Astrocyte of the spinal cord (primary cell): ENCODE data around the gene GPR34.

ENCODE experiments used
- DNase-seq: peaks from one replicate; pipeline ENCODE4 v3.0.0; 2011; ENCODE audit warnings: low read depth, low spot score
- H3K4me3 ChIP-seq: 2 replicates; pipeline ENCODE4 v1.5.1; 2011; ENCODE audit warnings: low read depth, mild to moderate bottlenecking, low read length, moderate library complexity
- in situ Hi-C: cut with HindIII; loops from 2 replicates; pipeline ENCODE4 v1.10.0; 2017; ENCODE audit warnings: low sequenced_read_pairs
- TF ChIP-seq, protein P1 (sequence below): IDR thresholded peaks from 2 replicates; pipeline ENCODE4 v1.5.1; 2012; ENCODE audit warnings: low read depth, mild to moderate bottlenecking, low read length, inconsistent platforms

The GPR34 gene

DNA sequence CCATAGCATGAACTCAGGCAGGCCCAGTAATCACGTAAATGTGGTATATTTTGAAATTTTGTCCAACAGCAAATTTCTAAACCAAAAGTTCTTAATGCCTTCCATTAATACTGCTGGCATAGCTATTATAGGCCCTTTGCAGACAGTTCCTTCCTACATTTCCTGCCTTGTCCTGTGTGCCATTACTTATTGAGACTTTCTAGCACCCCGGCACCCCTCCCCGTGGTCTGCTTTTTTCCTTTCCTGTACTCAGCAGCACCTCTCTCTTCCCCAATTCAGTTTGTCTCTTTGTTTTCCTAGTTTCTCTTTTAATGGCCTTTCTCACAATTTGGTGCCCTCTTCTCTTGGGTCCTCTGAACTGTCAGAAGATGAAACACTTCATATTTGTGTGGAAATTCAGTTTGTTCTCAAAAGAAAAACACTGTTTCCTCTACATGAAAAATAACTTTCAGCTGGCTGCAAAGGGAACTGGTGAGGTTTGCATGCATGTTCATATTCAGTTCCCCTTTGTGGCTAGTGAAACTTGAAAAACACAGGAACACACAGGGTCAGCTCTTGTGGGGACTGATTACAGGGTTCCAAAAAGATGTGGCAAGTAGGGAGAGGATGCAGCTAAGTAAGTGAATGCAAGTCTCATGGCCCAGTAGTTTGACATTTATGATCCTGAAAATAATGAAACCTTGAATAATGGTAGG lies 17.1 kb downstream of the GPR34 start:
- TF ChIP-seq, protein P1, sequence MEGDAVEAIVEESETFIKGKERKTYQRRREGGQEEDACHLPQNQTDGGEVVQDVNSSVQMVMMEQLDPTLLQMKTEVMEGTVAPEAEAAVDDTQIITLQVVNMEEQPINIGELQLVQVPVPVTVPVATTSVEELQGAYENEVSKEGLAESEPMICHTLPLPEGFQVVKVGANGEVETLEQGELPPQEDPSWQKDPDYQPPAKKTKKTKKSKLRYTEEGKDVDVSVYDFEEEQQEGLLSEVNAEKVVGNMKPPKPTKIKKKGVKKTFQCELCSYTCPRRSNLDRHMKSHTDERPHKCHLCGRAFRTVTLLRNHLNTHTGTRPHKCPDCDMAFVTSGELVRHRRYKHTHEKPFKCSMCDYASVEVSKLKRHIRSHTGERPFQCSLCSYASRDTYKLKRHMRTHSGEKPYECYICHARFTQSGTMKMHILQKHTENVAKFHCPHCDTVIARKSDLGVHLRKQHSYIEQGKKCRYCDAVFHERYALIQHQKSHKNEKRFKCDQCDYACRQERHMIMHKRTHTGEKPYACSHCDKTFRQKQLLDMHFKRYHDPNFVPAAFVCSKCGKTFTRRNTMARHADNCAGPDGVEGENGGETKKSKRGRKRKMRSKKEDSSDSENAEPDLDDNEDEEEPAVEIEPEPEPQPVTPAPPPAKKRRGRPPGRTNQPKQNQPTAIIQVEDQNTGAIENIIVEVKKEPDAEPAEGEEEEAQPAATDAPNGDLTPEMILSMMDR = no peak
- in situ Hi-C loops = no loop called here
- DNase-seq = no peak
- no peak overlapping the region for H3K4me3 ChIP-seq

DNA sequence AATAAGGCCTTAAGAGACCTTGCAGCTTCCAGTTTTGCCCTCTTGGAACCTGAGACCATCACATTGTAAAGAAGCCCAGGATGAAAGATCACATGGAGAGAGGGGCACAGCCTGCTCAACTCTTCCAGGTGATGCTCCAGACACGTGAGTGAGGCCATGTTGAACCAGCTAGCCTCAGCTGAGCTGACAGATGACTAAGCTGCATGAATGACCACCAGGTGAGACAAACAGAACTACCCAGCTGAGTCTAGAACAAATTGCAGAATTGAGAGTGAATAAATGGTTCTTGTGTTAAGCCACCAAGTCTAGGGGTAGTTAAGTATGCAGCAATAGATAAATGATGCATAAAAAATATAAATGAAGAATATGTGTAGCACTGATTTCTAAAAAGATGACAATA lies 18.4 kb downstream of the GPR34 start:
- DNase-seq = no peak
- TF ChIP-seq, protein P1 = no peak
- in situ Hi-C loops = no loop called here
- no peak overlapping the region for H3K4me3 ChIP-seq

DNA sequence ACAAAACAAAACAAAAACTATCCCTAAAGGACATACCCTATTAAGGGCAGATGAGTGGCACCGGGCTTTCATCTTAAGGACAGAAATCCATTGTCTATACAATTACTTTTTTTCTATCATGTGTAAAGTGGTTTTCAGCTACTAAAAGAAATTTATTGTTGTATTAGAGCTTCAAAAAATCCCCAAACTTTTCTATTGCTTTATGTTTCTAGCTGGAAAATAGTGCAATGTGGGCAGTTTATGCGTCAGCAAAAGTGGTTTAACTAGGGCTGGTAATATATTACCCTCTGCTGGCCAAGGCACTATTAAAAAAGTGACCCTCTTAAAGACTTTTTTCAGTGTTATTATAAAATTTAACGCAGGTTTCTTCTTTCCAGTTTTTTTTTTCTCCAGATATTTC lies 19.7 kb downstream of the GPR34 start:
- in situ Hi-C loops = no loop called here
- H3K4me3 ChIP-seq = no peak overlapping the region
- DNase-seq = no peak
- TF ChIP-seq, protein P1 = no peak

DNA sequence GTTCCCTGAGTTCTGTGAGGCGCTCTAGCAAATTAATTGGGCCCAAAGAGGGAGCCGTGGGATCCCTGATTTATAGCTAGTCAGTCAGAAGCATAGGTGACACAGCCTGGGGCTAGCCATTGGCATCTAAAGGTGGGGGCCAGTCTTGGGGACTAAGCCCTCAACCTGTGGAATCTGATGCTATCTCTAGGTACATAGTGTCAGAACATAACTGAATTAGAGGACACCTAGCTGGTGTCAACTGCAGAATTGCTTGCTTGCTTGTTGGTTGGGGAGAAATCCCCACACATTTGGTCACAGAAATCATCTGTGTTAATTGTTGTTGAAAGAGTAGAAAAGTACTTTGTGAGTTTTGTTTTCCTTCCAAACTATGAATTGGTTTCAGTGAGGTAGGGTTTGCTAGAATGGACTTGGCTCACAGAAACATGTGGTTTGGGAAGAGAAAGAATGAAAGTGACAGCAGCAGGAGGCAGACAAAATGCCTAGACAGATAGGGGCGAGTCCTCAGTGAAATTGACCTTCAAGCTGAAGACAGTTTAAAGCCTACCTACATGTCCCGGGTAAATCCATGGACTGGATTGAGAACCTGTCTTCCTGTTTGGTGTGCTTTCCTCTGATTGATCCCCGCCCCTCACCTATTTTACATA lies 22.4 kb downstream of the GPR34 start:
- in situ Hi-C loops = no loop called here

DNA sequence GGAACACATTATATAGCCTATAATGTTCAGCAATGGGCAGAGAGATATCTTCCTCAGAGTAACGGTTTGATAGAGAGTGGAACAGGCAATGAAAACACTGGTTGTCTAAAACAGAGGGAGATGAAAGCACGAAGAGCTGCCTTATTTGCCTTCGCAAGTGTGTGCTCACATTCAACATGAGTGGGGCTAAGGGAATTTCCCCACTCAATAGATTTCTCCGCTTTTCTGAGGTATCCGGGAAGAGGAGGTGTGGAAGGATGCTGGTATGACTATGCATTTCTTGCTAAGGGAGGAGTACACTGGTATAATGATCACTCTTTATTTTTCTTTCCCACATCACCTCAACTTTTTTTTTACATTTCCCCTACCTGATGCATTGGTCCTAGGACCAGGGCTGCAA lies 27.4 kb downstream of the GPR34 start:
- TF ChIP-seq, protein P1 = no peak
- DNase-seq = no peak
- no peak overlapping the region for H3K4me3 ChIP-seq
- in situ Hi-C loops = no loop called here

More for the DNA sequence above, 22.4 kb downstream of the GPR34 start:
- no peak for DNase-seq
- TF ChIP-seq, protein P1 = no peak
- H3K4me3 ChIP-seq = no peak overlapping the region

DNA sequence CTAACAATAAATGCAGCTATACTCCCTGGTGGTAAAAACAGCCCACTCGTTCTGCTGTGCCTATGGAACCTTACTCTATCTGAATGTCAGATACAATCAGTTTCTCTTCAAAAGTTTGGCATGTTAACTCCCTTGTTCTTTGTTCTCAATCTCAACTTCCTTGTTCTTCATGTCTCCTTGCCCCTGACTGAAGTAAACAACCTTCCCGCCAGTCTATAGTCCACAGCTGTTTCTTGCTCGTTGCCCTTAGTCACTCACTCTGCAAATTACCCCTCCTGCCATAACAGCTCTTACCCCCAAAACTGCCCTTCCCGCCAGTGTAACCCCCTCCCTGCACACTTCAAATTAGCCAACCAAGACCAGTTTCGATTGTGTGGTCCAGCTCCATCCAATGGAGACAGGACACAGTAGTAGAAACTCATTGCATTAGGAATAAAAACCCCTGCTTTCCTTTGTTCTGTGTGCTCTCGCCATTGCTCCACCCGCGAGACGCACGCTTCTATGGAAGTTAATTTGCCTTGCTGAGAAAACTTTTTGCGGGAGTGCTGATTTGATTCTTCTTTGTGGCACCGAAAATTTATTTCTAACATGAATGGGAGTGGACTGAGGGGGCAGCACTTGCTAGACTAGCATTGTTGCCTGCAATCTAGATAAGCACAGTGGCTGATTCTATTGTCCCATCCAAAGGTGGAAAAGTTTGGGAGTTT lies 28.1 kb downstream of the GPR34 start:
- no peak overlapping the region for H3K4me3 ChIP-seq
- no peak for DNase-seq
- TF ChIP-seq, protein P1 = no peak
- in situ Hi-C loops = no loop called here
